HEK293 (cell line): ENCODE data around the gene CCL14.

ENCODE experiments used
- TCF7L2 ChIP-seq: IDR thresholded peaks from 2 replicates; pipeline ENCODE4 v1.6.1; 2011; ENCODE audit warnings: low read depth, mild to moderate bottlenecking, inconsistent platforms, low read length, moderate library complexity, borderline replicate concordance
- YY1 ChIP-seq: fragments of 450-650 bp; formaldehyde crosslinking; IDR thresholded peaks from 2 replicates; pipeline ENCODE4 v1.5.1; 2018; ENCODE audit warnings: missing biosample characterization, missing genetic modification characterization

- TF ChIP-seq YY1 (tag by site-specific recombination) (no peak), TCF7L2 (no peak)
Measured at GRCh38 chr17:36016555-36016954, 30.0 kb upstream of the CCL14 start.
